Measurements from ENCODE around the gene EIF4G3. TPM values are rescaled to one million over a fixed set of nuclear protein-coding genes. Genes with fewer than 3 reads are reported as not detected.

The EIF4G3 gene
- total RNA-seq, 1 experiment from 2014 or later = 72.0 TPM

GRCh38 chr1:20885121-20885520 lies 291.6 kb downstream of the EIF4G3 start:
- Mint-ChIP-seq H3K9me3 (no peaks in the 10 kb centered on the region), H3K4me3 (no peak overlapping the region)
- DNase-seq = no peak

More at GRCh38 chr1:20885121-20885520, 291.6 kb downstream of the EIF4G3 start:
- no peak overlapping the region for H2AFZ ChIP-seq (ENCODE audit: low read length)
- H3K79me1 ChIP-seq (ENCODE audit: insufficient read depth, low read depth, low read length, poor library complexity, severe bottlenecking) = no peaks in the 10 kb centered on the region
- H3K4me1 ChIP-seq (ENCODE audit: insufficient read depth, low read length) = no peaks in the 10 kb centered on the region
- Mint-ChIP-seq H3K27ac (no peak overlapping the region), H3K27me3 (ENCODE audit: low read depth) (no peaks in the 10 kb centered on the region), H3K4me1 (peaks cover 5 to 10% of the 10 kb centered on the region in 2 experiments; a peak in 2 of 4 replicates), H3K36me3 (ENCODE audit: insufficient read depth in 1 of 3, low read depth in 3 of 3) (peaks cover 0 to 16% (median 8%) of the 10 kb centered on the region in 3 experiments; a peak in 4 of 7 replicates)
- no peak overlapping the region for H2AK5ac ChIP-seq (ENCODE audit: insufficient read length, low read length)
- H3K27me3 ChIP-seq (ENCODE audit: insufficient read depth, low read length) = no peaks in the 10 kb centered on the region
- no peak overlapping the region for H3K23ac ChIP-seq (ENCODE audit: insufficient read length, low read depth, low read length)
- H3K9ac ChIP-seq (ENCODE audit: extremely low read depth, insufficient read length, low read length) = no peak overlapping the region
- H2BK120ac ChIP-seq (ENCODE audit: low read depth, low read length, poor library complexity, severe bottlenecking) = no peak overlapping the region
- H3K23me2 ChIP-seq (ENCODE audit: insufficient read length, low read depth, low read length, poor library complexity, severe bottlenecking) = no peaks in the 10 kb centered on the region
- no peaks in the 10 kb centered on the region for H3K9me3 ChIP-seq (ENCODE audit: control insufficient read depth, low read depth, low read length)
- H2BK12ac ChIP-seq (ENCODE audit: insufficient read length, low read depth, low read length) = no peak overlapping the region
- H3K56ac ChIP-seq (ENCODE audit: insufficient read length, low read depth, low read length) = no peak overlapping the region
- H3K4ac ChIP-seq (ENCODE audit: low read depth, low read length) = no peak overlapping the region
- no peak overlapping the region for H3K27ac ChIP-seq (ENCODE audit: insufficient read length, low read depth, low read length)
- H4K91ac ChIP-seq (ENCODE audit: insufficient read length, low read depth, low read length) = no peak overlapping the region
- H4K5ac ChIP-seq (ENCODE audit: insufficient read length, low read depth, low read length) = no peak overlapping the region
- H2BK5ac ChIP-seq (ENCODE audit: insufficient read length, low read length) = no peak overlapping the region
- no peak overlapping the region for H4K8ac ChIP-seq (replicated peaks; ENCODE audit: insufficient read length, low read depth, low read length)
- H3K79me2 ChIP-seq (ENCODE audit: insufficient read depth, low read length) = no peaks in the 10 kb centered on the region; the same call in 1 of the 2 replicates
- TF ChIP-seq CTCF (conservative IDR thresholded peaks at IDR 0.05) = no peak
- H3K4me2 ChIP-seq (ENCODE audit: insufficient read depth, insufficient read length, low read length) = no peak overlapping the region
- H3K14ac ChIP-seq (ENCODE audit: insufficient read depth, low read length) = no peak overlapping the region
- H3K18ac ChIP-seq (ENCODE audit: insufficient read length, low read depth, low read length) = no peak overlapping the region
- H2BK20ac ChIP-seq (ENCODE audit: low read depth, low read length, poor library complexity, severe bottlenecking) = no peak overlapping the region
- no CpG with 5 or more reads among the region's 3 CpGs for WGBS (ENCODE audit: extremely low coverage, insufficient read length, low lambda C conversion rate)
- no peaks in the 10 kb centered on the region for H4K20me1 ChIP-seq (ENCODE audit: control insufficient read depth, insufficient read depth, insufficient read length)
- H3T11ph ChIP-seq (ENCODE audit: low read length) = no peak overlapping the region
- no peak overlapping the region for H2BK15ac ChIP-seq (ENCODE audit: low read depth, low read length)
